ENCODE results near the gene TM9SF1. TPM values are rescaled to one million over a fixed set of nuclear protein-coding genes. Genes with fewer than 3 reads are reported as not detected.

TM9SF1 gene
- total and polyA plus RNA-seq, 9 of the 15 experiments (the other 6 are each of a cell fraction or from before 2014, with no cell fraction given) = 5.3 to 20.3 (median 11.8) TPM

- TF ChIP-seq ZMIZ1 (IDR thresholded peaks at IDR 0.05; ENCODE audit: low read depth in 2 of 2, low read length in 2 of 2) = no peak
- no peak for TF ChIP-seq TCF7 (IDR thresholded peaks at IDR 0.05; ENCODE audit: borderline replicate concordance)
- no peak for TF ChIP-seq KDM5B (IDR thresholded peaks at IDR 0.05; ENCODE audit: insufficient replicate concordance, low read depth, low read length)
Observed at GRCh38 chr14:24238123-24238522, 42.9 kb upstream of the TM9SF1 start (continued).

- in situ Hi-C loops (cut with MboI) (no loop called here), intact Hi-C loops (cut with micrococcal nuclease) (no loop called here)
- Histone ChIP-seq H2AFZ (ENCODE audit: low read depth, low read length) (no peak overlapping the region), H4K20me1 (replicated peaks; ENCODE audit: control insufficient read depth, insufficient read depth, low read length) (no peaks in the 10 kb centered on the region; the same call in 1 of the 2 replicates), H3K79me2 (ENCODE audit: control insufficient read depth, insufficient read depth, low read length) (peaks cover 24% of the 10 kb centered on the region), H3K4me1 (replicated peaks in 1 of 2; ENCODE audit: control insufficient read depth in 2 of 2, insufficient read depth in 2 of 2, low read length in 2 of 2) (peaks cover 12 to 19% of the 10 kb centered on the region in 2 experiments), H3K9me3 (replicated peaks; ENCODE audit: control insufficient read depth, insufficient read depth, low read depth, low read length) (no peaks in the 10 kb centered on the region), H3K9ac (ENCODE audit: insufficient read depth in 1 of 2, low read depth in 2 of 2, low read length in 2 of 2) (no peak overlapping the region), H3K4me3 (no peak overlapping the region), H3K36me3 (ENCODE audit: control insufficient read depth, insufficient read depth, low read length) (peaks cover 66% of the 10 kb centered on the region), H3K4me2 (ENCODE audit: insufficient read depth, low read length) (no peak overlapping the region), H3K27ac (ENCODE audit: extremely low read depth, low read depth, low read length) (no peak overlapping the region), H3K27me3 (ENCODE audit: control insufficient read depth in 2 of 2, insufficient read depth in 2 of 2, low read length in 2 of 2) (no peaks in the 10 kb centered on the region), H3K9me1 (ENCODE audit: control insufficient read depth, insufficient read depth, low read length) (no peaks in the 10 kb centered on the region)
- POLR2A ChIA-PET = no interaction called here
- CTCF ChIA-PET (ENCODE audit: low intra/inter-chr PET ratio) = no interaction called here
- FAIRE-seq (no peak), DNase-seq (ENCODE audit: extremely low read depth in 1 of 4, low spot score in 3 of 4) (no peak), ATAC-seq (no peak)
- WGBS (ENCODE audit: insufficient coverage, low coverage, missing lambda C conversion rate) = 95% methylated on average over 2 of the region's 2 CpGs
- TF ChIP-seq HDAC3 (IDR thresholded peaks at IDR 0.05; ENCODE audit: borderline replicate concordance, partially characterized antibody) = no peak
- TF ChIP-seq CSDE1 (IDR thresholded peaks at IDR 0.05) = no peak
- no peak for TF ChIP-seq SMAD4 (CRISPR knock-in tag; conservative IDR thresholded peaks at IDR 0.05)
- TF ChIP-seq SMARCC2 (IDR thresholded peaks at IDR 0.05; ENCODE audit: low read depth) = no peak
- no TSS peak for BruUV-seq (replicated peaks)
Observed at GRCh38 chr14:24237463-24237955, 42.3 kb upstream of the TM9SF1 start.
